DMS79 treated with DMSO at 0.1 percent for 48 hours (cell line): ENCODE data around the gene DLGAP1.
"Not testable (repeated sequence)": the region's sequence is repeated elsewhere in the genome, so short reads cannot be mapped to it uniquely, and the experiment has no call there.

Source experiments
- DNase-seq: peaks from one replicate; lab custom pipeline; 2025; lab: John Stamatoyannopoulos, UW

DLGAP1 gene

GRCh38 chr18:4455113-4455811, at the start of gene DLGAP1:
Gene DLGAP1 (minus strand): TSS chr18:4455307.
- DNase-seq: peak; percentile 52

DNA sequence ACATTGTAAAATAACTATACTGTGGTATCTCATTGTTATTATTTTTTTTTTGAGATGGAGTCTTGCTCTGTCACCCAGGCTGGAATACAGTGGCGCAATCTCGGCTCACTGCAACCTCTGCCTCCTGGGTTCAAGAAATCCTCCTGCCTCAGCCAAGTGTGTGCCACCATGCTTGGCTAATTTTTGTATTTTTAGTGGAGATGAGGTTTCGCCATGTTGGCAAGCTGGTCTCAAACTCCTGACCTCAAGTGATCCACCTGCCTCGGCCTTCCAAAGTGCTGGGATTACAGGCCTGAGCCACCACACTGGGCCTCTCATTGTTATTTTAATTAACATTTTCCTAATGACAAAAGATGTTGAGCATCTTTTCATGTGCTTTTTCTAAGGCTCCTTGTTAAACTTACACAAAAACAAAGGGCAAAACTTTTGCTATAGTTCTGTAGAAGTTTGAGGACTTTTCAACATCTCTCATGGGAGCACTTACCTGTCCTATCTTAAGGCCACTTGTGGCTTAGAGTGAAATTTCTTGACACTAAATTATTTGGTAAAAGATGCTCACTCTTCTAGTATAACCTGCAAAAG, 39.7 kb upstream of the DLGAP1 start:
- not testable (repeated sequence) for DNase-seq

DNA sequence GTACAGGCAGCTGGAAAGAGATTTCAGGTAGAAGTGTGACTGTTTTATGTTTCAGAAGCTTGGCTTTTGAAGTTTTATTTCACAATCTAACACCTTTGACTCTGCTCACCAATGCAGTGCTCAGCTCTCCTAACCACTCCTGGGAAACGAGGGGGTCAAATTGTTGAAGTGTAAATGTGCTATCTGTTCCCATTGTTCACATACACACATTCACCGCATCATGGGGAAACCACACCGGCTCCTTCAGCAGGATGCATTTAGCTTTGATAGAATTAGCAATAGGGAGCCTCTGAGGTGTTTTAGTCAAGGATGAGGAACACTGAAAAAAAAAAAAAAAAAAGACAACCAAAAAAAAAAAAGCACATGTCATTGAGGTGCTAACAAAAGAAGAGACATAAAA, 13.4 kb upstream of the DLGAP1 start:
- DNase-seq: no peak

DNA sequence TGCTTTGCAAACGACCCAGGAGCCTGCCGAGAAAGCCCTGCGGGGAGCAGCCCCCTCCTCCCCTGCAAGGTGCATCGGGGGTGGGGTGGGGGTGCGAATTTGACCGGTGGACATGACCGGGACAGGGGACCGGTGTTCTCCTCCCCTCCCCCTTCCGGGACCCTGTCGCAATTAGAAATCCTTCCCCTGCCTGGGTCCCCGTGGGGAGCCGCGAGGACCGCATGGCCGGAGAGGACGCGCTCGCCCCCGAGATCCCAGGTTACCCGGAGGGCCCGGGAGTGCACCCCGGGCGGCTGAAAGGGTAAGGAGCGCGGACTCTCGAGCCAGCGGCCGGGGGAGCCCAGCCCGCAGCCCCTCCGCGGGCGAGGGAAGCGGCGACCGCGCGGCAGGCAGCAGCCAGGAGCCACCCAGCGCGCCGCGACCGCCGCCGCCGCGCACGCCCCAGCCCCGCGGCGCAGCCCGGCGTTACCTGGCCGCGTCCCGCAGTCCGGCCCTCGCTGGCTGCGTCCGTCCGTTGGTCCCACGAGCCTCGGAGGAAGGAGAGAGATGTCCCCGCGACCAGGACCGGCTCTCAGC, 482 bp downstream of the DLGAP1 start:
- no peak for DNase-seq

- no peak for DNase-seq
Observed at GRCh38 chr18:4453874-4454536, 1.1 kb downstream of the DLGAP1 start.

- peak; percentile 41 for DNase-seq
Observed at GRCh38 chr18:4453567-4453873, 1.6 kb downstream of the DLGAP1 start.

GRCh38 chr18:4450065-4450658, 4.9 kb downstream of the DLGAP1 start:
- peak; percentile 68 for DNase-seq

GRCh38 chr18:4445902-4446301, 9.2 kb downstream of the DLGAP1 start:
- peak; percentile 57 for DNase-seq

DNA sequence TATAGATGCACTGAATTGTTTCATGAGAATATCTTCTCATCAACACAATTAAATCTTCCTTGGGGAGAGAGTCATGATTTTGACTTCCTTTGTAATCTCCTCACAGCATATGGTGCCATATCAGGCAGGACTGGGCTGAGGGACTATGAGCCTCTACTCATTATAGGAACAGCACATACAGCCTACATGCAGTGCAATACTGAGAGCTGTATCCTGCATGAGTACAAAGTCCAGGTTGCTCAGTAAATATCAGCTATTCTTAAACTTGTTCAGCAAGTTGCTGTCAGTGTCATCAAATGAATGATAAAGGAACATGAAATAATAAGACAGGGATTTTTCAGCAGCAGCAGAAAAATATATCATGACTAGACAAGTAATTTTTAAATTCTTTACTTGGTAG, 10.8 kb downstream of the DLGAP1 start:
- DNase-seq: no peak

DNA sequence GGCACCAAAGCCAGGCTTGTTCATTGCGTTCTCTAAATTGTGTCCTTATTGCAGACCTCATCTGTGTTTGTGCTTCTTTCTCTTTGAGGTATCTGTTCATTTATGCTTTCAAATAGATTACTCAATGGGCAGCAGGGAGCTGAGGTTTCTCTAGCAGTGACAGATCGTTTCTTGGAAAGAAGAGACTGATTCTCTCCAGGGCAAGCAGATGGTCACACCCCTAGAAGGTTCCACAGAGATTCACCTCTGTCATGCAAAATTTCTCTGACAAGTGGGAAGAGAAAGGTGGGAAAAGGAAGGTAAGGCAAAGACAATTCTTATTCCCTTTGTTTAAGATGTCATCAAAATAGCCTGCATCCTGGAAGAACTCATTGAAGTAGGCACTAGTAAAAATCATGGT, 14.0 kb downstream of the DLGAP1 start:
- no peak for DNase-seq

GRCh38 chr18:4438938-4439337, 16.2 kb downstream of the DLGAP1 start:
- no peak for DNase-seq

DNA sequence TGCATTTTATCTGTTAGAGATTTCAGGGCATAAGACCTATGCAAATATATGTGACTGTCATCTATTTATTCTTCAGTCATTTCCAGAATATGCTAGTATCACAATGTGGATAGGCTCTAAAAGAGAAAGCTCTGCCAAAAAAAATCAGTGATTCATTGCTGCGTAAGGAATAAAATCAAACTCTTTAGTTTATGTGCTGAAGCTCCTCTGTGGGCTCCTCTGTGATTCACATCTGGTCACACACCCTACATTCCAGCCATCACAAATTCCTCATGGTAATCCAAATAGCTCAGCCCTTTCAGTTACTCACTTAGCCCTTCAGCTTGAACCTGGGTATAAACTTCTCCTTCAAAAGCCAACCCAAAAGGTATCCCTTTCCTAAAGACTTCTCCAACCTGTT, 21.4 kb downstream of the DLGAP1 start:
- no peak for DNase-seq

- DNase-seq: no peak
Observed at GRCh38 chr18:4430836-4431235, 24.3 kb downstream of the DLGAP1 start.

DNA sequence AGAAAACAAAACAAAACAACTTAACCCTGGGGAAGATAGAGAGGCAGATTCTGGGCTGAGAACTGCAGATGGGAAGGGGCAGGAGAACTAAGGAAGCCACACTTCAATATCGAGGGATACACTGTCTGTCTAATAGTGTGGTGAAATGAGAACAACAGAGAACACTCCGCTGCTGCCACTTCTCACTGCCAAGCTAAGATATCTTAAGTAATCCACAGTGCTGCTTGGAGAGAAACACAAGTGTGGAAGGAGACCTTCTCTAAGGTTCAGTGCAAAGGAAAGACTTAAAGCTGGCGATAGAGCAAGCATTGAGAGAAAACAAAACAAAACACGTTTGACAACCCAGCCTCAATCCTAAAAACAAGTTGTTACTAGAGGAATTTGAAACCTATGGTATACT, 37.4 kb downstream of the DLGAP1 start:
- DNase-seq: peak; percentile 44

DNA sequence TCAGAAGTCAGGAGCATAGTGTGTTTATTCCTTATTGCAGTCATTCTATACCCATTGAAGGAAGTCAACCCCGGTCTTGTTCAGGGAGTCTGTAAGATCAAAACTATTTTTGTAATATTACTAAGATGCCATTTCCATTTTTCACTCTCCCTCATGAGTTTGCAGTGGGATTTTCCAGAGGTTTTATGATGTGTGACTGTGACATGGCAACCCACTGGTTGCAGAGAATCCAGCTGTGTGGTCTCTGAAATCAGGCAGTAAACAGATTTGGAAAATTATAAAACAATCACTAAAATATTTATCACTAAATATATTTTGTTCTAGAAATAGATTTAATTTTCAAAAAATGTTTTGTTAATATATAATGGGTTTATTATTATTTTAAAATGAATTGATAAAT, 38.1 kb downstream of the DLGAP1 start:
- DNase-seq: no peak

DNA sequence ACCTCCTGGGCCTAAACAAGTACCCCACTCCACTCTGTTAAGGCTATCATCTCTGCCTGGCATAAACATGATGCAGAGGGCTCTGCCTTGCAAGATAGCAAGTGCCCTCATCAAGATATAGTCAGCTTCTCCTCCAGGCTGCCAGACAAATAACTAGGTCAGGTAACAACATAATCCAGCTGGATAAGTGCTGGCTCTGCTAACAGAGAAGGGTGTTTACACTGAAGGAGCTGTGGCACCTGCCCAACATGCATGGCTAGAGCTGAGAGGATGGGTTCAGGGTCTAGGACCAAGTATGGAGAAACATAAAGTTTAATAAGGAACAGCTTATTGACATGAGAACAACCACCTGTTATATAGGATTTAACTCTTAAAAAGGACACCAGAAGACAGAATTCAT, 42.8 kb downstream of the DLGAP1 start:
- peak; percentile 68 for DNase-seq

DNA sequence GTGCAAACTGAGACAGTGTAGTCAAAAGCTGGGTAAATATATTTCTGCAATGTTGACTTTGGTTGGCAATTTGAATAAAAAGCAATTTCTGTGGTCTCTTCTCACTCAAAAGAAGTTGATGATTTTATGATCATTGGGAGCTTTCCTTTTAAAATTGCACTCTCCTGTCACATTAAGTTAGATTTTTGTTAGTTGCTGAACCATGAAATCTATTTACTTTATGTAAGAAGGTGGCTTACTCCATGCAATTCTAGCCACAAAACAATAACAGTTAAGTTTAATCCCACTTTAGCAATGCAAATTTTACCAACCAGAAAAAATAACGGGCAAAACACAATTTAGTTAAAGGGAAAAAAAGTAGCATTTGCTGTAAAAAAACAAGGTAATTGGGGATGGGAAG, 48.3 kb downstream of the DLGAP1 start:
- DNase-seq: no peak

DNA sequence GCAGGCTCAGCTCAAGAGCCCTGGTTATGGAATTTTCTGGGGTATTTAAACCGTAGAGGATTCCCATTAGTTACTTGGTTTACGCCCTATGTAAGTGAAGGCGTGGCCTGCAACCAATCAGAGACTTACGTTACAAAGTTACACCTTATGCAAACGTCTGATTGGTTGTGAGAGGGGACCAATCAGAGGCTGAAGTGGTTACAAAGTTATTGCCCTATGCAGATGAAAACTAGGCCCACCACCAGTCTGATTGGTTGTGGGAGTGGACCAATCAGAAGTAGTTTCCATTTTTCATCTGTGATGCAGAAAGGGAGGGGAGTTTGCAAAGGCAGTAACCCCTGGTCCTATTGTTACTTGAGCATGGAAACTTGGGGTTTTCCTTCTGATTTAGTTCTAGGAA, 49.1 kb downstream of the DLGAP1 start:
- no peak for DNase-seq

GRCh38 chr18:4403836-4404235, 51.3 kb downstream of the DLGAP1 start:
- DNase-seq: no peak

- no peak for DNase-seq
Observed at GRCh38 chr18:4400911-4401310, 54.2 kb downstream of the DLGAP1 start.

DNA sequence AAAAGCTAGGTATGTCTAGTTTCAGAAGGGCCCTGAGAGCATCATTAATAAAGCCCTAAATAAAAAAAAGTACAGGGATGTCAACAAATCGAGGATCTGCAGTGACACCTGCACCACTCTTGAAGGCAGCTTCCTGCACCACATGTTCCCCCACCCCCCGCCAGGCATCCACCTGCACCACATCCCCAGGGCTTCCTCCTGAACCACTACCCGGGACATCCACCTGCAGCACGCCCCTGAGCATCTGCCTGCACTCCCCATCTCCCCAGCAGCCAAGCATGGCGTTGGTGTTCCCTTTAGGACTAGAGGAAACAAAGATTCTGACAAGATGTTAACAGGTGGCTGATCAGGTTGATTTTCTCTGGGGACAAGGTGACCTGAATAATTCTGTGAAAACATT, 55.2 kb downstream of the DLGAP1 start:
- DNase-seq: no peak

- no peak for DNase-seq
Observed at GRCh38 chr18:4394700-4395099, 60.4 kb downstream of the DLGAP1 start.

GRCh38 chr18:4391859-4392258, 63.2 kb downstream of the DLGAP1 start:
- DNase-seq: no peak
